Natural killer cell (primary cell): ENCODE data around the gene KLHL33. TPM values are rescaled to one million over a fixed set of nuclear protein-coding genes. Genes with fewer than 3 reads are reported as not detected.

Experiments used
- ATAC-seq, 3 donors: fragments of 150-1000 bp in 2 of 3; fragments of 200-7000 bp in 1 of 3; cut with Tn5 transposase; 1 replicate in 1 of 3; 2 replicates in 2 of 3; pipeline ENCODE4 v1.10.0; 2021; ENCODE audit warnings: mild to moderate bottlenecking in 2 of 3, moderate library complexity in 2 of 3
- DNase-seq, 2 donors: peaks; one replicate each; pipeline versions ENCODE4 v3.0.0 to v3.0.0-alpha.2; 2013 to 2021; ENCODE audit warnings: mixed read lengths in 1 of 2
- H3K27ac ChIP-seq: one replicate; pipeline ENCODE4 v1.5.1; 2013; ENCODE audit warnings: mild to moderate bottlenecking, low read length
- H3K27me3 ChIP-seq: one replicate; pipeline ENCODE4 v1.6.1; 2013; ENCODE audit warnings: low read length; ENCODE audit not compliant: control insufficient read depth, insufficient read depth
- H3K36me3 ChIP-seq: one replicate; pipeline ENCODE4 v1.6.1; 2013; ENCODE audit warnings: low read length; ENCODE audit not compliant: control insufficient read depth, insufficient read depth
- H3K4me1 ChIP-seq: one replicate; pipeline ENCODE4 v1.6.1; 2013; ENCODE audit warnings: low read length; ENCODE audit not compliant: control insufficient read depth, insufficient read depth
- H3K4me3 ChIP-seq: one replicate; pipeline ENCODE4 v1.5.1; 2013; ENCODE audit warnings: low read length
- H3K9me3 ChIP-seq: one replicate; pipeline ENCODE4 v1.6.1; 2013; ENCODE audit warnings: low read length; ENCODE audit not compliant: control insufficient read depth, insufficient read depth
- H3K27ac Mint-ChIP-seq, 2 donors: one replicate each; pipeline ENCODE4 v1.8.0; 2022; ENCODE audit warnings: mild to moderate bottlenecking in 2 of 2, mixed read lengths in 2 of 2, moderate library complexity in 1 of 2
- H3K27me3 Mint-ChIP-seq, 2 donors: one replicate each; pipeline ENCODE4 v1.8.0; 2022; ENCODE audit warnings: low read depth in 2 of 2, mixed read lengths in 2 of 2
- H3K36me3 Mint-ChIP-seq: one replicate; pipeline ENCODE4 v1.8.0; 2022; ENCODE audit warnings: mixed read lengths
- H3K4me1 Mint-ChIP-seq, 2 donors: one replicate each; pipeline ENCODE4 v1.8.0; 2022; ENCODE audit warnings: mixed read lengths in 2 of 2
- H3K4me3 Mint-ChIP-seq: one replicate; pipeline ENCODE4 v1.8.0; 2022; ENCODE audit warnings: mild to moderate bottlenecking, moderate library complexity, mixed read lengths
- H3K9me3 Mint-ChIP-seq, 2 donors: one replicate each; pipeline ENCODE4 v1.8.0; 2022; ENCODE audit warnings: mixed read lengths in 2 of 2
- WGBS: methylation state at CpG from one replicate; pipeline ENCODE4 v1.1.7; 2013; ENCODE audit warnings: missing lambda C conversion rate; ENCODE audit not compliant: insufficient coverage; 5-methylcytosine and 5-hydroxymethylcytosine counted together
- intact Hi-C: fragments of 100-400 bp; cut with micrococcal nuclease; formaldehyde crosslinking; loops from one replicate; pipeline ENCODE4 v1.14.2; 2022
- total RNA-seq, 4 donors: library from RNA; stranded (reverse); fragments of 120-200 nt in 1 of 4; gene quantifications; one replicate each; pipeline versions ENCODE4 v1.2.3 to v1.2.4, GENCODE V29; 2013 to 2022
- TF ChIP-seq, protein P1 (sequence below): fragments of 200-600 bp; IDR thresholded peaks from one replicate; pipeline ENCODE4 v1.8.0; 2022; ENCODE audit warnings: antibody characterized with exemption

KLHL33 gene
- total RNA-seq, 3 donors from 2014 or later (not counting 1 experiment from before 2014, with no cell fraction given): 0.25 to 0.97 (median 0.31) TPM

DNA sequence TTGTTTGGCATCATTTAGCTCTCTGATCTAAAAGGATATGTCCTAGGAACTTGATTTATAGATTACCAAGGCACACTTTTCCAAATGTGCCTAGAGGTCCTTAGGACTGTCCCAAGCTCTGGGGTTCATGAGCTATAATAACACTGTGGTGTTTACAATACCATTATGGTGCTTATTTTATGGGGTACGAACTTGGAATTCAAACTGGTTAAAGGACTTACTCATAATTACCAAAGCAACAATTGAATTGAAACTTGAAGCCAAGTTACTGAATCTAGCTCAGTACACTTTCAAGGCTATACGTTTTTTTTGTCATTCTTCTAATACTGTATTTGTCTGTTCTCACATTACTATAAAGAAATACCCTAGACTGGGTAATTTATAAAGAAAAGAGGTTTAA is 13.1 kb downstream of the KLHL33 start:
- Mint-ChIP-seq H3K27me3 (no peaks in the 10 kb centered on the region), H3K9me3 (no peaks in the 10 kb centered on the region), H3K27ac (no peak overlapping the region), H3K4me3 (no peak overlapping the region), H3K36me3 (no peaks in the 10 kb centered on the region), H3K4me1 (peaks cover 9% of the 10 kb centered on the region in 2 donors)
- intact Hi-C loops: no loop called here
- Histone ChIP-seq H3K27me3 (no peaks in the 10 kb centered on the region), H3K36me3 (no peaks in the 10 kb centered on the region), H3K27ac (no peak overlapping the region), H3K4me1 (peaks cover 8% of the 10 kb centered on the region), H3K4me3 (no peak overlapping the region), H3K9me3 (no peaks in the 10 kb centered on the region)
- ATAC-seq: no peak
- 100% methylated on average over 1 of the region's 2 CpGs for WGBS
- TF ChIP-seq, protein P1, sequence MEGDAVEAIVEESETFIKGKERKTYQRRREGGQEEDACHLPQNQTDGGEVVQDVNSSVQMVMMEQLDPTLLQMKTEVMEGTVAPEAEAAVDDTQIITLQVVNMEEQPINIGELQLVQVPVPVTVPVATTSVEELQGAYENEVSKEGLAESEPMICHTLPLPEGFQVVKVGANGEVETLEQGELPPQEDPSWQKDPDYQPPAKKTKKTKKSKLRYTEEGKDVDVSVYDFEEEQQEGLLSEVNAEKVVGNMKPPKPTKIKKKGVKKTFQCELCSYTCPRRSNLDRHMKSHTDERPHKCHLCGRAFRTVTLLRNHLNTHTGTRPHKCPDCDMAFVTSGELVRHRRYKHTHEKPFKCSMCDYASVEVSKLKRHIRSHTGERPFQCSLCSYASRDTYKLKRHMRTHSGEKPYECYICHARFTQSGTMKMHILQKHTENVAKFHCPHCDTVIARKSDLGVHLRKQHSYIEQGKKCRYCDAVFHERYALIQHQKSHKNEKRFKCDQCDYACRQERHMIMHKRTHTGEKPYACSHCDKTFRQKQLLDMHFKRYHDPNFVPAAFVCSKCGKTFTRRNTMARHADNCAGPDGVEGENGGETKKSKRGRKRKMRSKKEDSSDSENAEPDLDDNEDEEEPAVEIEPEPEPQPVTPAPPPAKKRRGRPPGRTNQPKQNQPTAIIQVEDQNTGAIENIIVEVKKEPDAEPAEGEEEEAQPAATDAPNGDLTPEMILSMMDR: no peak
- DNase-seq: no peak

DNA sequence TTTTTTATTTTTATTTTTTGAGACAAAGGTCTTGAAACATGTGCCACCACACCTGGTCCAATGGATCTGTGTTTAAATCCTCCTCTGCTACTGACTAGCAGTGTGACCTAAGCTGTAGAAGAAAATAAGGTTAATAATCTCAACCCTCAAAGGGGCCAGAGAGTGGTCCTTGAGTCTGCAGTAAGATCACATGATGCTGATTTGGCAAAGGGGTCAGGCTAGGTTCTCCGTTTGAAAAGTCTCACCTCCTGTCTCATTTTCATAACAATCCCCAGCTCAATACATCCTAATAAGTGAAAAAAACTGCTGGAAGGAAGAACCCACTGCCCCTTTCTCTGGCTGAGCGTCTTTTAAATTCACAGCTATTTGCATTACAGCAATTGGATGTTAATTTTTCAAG is 14.7 kb downstream of the KLHL33 start:
- H3K27me3 ChIP-seq: no peaks in the 10 kb centered on the region
- no peaks in the 10 kb centered on the region for H3K36me3 Mint-ChIP-seq
- intact Hi-C loops: no loop called here
- TF ChIP-seq, protein P1: no peak
- DNase-seq (no peak), ATAC-seq (no peak)
- no peaks in the 10 kb centered on the region for H3K27me3 Mint-ChIP-seq
- no peak overlapping the region for H3K4me3 ChIP-seq
- H3K9me3 ChIP-seq: no peaks in the 10 kb centered on the region
- H3K4me3 Mint-ChIP-seq: no peak overlapping the region
- H3K27ac ChIP-seq: no peak overlapping the region
- H3K9me3 Mint-ChIP-seq: no peaks in the 10 kb centered on the region
- H3K36me3 ChIP-seq: no peaks in the 10 kb centered on the region
- H3K27ac Mint-ChIP-seq: no peak overlapping the region
- no peaks in the 10 kb centered on the region for H3K4me1 ChIP-seq
- H3K4me1 Mint-ChIP-seq: no peaks in the 10 kb centered on the region
- WGBS: 82% methylated on average over 2 of the region's 2 CpGs

DNA sequence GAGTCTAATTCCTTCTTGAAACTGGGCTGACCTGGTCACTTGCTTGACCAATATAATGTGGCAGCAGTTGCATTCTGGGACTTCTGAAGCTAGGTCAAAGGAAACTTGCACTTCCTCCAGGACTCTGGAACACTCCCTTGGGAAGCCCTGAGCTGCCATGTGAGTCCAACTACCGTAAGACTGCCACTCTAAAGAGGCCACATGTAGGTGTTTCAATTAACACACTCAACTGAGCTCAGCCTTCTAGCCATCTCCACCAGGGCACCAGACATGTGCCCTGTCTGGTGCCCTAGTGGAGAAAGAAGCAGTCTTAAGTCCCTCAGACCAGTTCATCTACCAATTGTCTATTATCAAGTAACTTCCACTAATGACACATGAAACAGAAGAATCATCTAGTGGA is 16.5 kb downstream of the KLHL33 start:
- Mint-ChIP-seq H3K4me3 (no peak overlapping the region), H3K4me1 (peaks cover 6% of the 10 kb centered on the region in 2 donors), H3K27me3 (no peaks in the 10 kb centered on the region), H3K9me3 (no peaks in the 10 kb centered on the region), H3K36me3 (no peaks in the 10 kb centered on the region), H3K27ac (no peak overlapping the region)
- Histone ChIP-seq H3K4me3 (no peak overlapping the region), H3K4me1 (peaks cover 2% of the 10 kb centered on the region), H3K9me3 (no peaks in the 10 kb centered on the region), H3K27ac (no peak overlapping the region), H3K36me3 (no peaks in the 10 kb centered on the region), H3K27me3 (no peaks in the 10 kb centered on the region)
- ATAC-seq (no peak), DNase-seq (no peak)
- 88% methylated on average over 1 of the region's 1 CpG for WGBS
- TF ChIP-seq, protein P1: no peak
- intact Hi-C loops: no loop called here

DNA sequence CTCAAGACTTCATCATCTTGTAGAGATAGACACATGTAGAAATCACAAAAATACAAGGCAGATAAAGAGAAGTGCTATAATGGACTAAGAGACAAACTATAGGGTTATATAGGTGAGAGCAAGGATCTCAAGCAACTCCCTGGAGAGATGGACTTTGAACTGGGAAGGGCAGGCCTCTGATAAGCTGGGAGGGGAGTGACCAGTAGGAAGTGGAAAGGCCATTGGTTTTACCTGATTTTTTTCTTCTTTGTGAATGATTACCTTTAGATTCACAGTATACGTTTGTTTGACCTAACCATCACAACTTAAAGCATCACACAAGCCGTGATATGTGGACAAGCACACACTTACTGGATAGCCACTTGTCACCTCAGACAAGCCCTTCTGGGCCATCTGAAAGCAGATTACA is 17.5 kb downstream of the KLHL33 start:
- H3K4me3 ChIP-seq: no peak overlapping the region
- H3K36me3 Mint-ChIP-seq: no peaks in the 10 kb centered on the region
- no peak overlapping the region for H3K27ac ChIP-seq
- intact Hi-C loops: no loop called here
- ATAC-seq (no peak), DNase-seq (no peak)
- 97% methylated on average over 2 of the region's 2 CpGs for WGBS
- H3K36me3 ChIP-seq: no peaks in the 10 kb centered on the region
- no peaks in the 10 kb centered on the region for H3K9me3 ChIP-seq
- H3K9me3 Mint-ChIP-seq: no peaks in the 10 kb centered on the region
- no peak overlapping the region for H3K4me3 Mint-ChIP-seq
- peaks cover 15 to 16% of the 10 kb centered on the region in 2 donors for H3K4me1 Mint-ChIP-seq
- H3K27ac Mint-ChIP-seq: no peak overlapping the region
- no peaks in the 10 kb centered on the region for H3K27me3 ChIP-seq
- H3K27me3 Mint-ChIP-seq: no peaks in the 10 kb centered on the region
- peaks cover 9% of the 10 kb centered on the region for H3K4me1 ChIP-seq
- TF ChIP-seq, protein P1: no peak
